Measurements from ENCODE around the gene SLC9A8.

DNA sequence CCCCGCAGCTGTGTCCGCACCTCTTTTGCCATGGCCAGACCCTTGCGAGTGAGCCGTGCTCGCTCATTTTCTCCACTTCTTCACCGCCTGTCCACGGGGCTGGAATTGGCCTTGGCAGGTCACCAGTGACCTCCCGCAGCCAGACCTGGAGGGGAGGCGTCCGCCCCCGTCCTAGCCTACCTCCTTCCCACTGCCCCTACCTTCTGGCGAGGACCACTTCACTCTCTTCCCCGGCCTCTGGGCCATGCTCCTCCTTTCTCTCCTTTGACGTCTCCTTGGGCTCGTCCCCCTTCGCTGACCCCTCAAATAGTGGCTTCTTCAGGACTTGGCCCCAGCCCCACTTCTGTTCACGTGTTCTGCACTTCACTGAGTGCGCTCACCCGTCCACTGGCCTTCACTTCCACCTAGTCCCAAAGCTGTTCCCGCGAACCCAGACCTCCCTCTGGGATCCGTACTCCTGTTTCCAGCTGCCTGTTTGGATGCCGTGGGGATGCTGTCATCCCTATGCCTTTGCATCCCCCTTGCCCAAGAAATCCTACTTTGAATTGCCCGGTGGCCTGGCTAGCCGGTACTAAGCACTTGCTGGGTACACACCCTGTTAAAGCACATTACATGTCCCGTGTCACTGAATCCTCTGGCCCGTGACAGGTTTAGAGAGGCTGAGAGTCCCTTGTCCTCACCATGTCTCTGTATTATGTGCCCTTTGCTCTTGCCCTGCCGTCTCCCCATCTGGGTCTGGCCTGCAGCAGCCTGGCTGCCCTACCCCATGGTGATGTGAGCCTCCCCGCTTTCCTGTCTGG lies 69.7 kb downstream of the SLC9A8 start:
- TF ChIP-seq POLR2A (IDR thresholded peaks at IDR 0.05; ENCODE audit: low read depth, low read length) (no peak), POLR2AphosphoS5 (IDR thresholded peaks at IDR 0.05; ENCODE audit: low read depth, low read length) (no peak)
